Transverse colon (tissue), 4 donors: ENCODE measurements around the gene ARRDC3. TPM values are rescaled to one million over a fixed set of nuclear protein-coding genes. Genes with fewer than 3 reads are reported as not detected.

Experiments used
- DNase-seq: peaks from one replicate; pipeline ENCODE4 v3.0.0-alpha.2; 2019
- H3K27ac ChIP-seq, 4 donors: fragments of 200-600 bp; sonication (generic); 2 replicates each; pipeline ENCODE4 v1.5.1; 2016 to 2018; ENCODE audit warnings: inconsistent platforms in 4 of 4
- H3K27me3 ChIP-seq: fragments of 200-600 bp; sonication (generic); 2 replicates; pipeline ENCODE4 v1.5.1; 2017; ENCODE audit warnings: inconsistent platforms
- H3K36me3 ChIP-seq, 4 donors: fragments of 200-600 bp; sonication (generic); 2 replicates each; pipeline ENCODE4 v1.5.1; 2017 to 2019; ENCODE audit warnings: inconsistent platforms in 4 of 4
- H3K4me1 ChIP-seq, 4 donors: fragments of 200-600 bp; sonication (generic); 2 replicates each; pipeline ENCODE4 v1.5.1; 2017 to 2020; ENCODE audit warnings: inconsistent platforms in 4 of 4
- H3K4me3 ChIP-seq, 4 donors: fragments of 200-600 bp; sonication (generic); 1 replicate in 1 of 4; 2 replicates in 3 of 4; pipeline versions ENCODE4 v1.5.1 to v1.6.1; 2017 to 2019; ENCODE audit warnings: inconsistent platforms in 4 of 4
- H3K9me3 ChIP-seq, 2 donors: fragments of 200-600 bp; sonication (generic); 2 replicates each; pipeline ENCODE4 v1.5.1; 2017 to 2019; ENCODE audit warnings: inconsistent platforms in 2 of 2
- CTCF ChIP-seq, 5 experiments: fragments of 200-600 bp in 3 of 5; fragments of 450-650 bp in 2 of 5; sonication (generic) in 3 of 5; IDR thresholded peaks; 1 replicate in 2 of 5; 2 replicates in 3 of 5; pipeline ENCODE4 v1.5.1; 2016 to 2017; ENCODE audit warnings: antibody characterized with exemption in 5 of 5, inconsistent platforms in 3 of 5, mild to moderate bottlenecking in 2 of 5, moderate library complexity in 1 of 5
- EP300 ChIP-seq: sonication (generic); formaldehyde crosslinking; IDR thresholded peaks from one replicate; pipeline ENCODE4 v1.6.1; 2017; ENCODE audit warnings: antibody characterized with exemption, low read depth
- POLR2A ChIP-seq: fragments of 450-650 bp; IDR thresholded peaks from one replicate; pipeline ENCODE4 v1.6.1; 2016; ENCODE audit warnings: antibody characterized with exemption, mild to moderate bottlenecking, moderate library complexity
- POLR2AphosphoS5 ChIP-seq, 3 donors: sonication (generic); formaldehyde crosslinking; IDR thresholded peaks; one replicate each; pipeline ENCODE4 v1.6.1; 2016; ENCODE audit warnings: antibody characterized with exemption in 3 of 3
- WGBS, 2 donors: methylation state at CpG; one replicate each; pipeline ENCODE4 v1.1.5; 2018; ENCODE audit warnings: low coverage in 1 of 2; 5-methylcytosine and 5-hydroxymethylcytosine counted together
- in situ Hi-C, 4 donors: fragments of 200-750 bp; cut with MboI; loops; one replicate each; pipeline versions ENCODE4 v1.15.0 to v1.15.1; 2017; ENCODE audit warnings: low sequenced_read_pairs in 3 of 4, low pct_ligation_motif_present in 1 of 4, low pct_unique_long_range_greater_than_20kb in 1 of 4
- intact Hi-C: fragments of 100-400 bp; cut with DNase I; formaldehyde crosslinking; loops from one replicate; pipeline ENCODE4 v1.15.1; 2023; ENCODE audit warnings: low total_unique reads
- total RNA-seq, 4 donors: library from RNA; depleted of rRNA; stranded (reverse); fragments of >200 nt; gene quantifications; one replicate each; pipeline ENCODE4 v1.1.0, GENCODE V29; 2016

Gene ARRDC3
- total RNA-seq, 4 donors from 2014 or later, result 13.7 to 29.4 (median 27.5) TPM

DNA sequence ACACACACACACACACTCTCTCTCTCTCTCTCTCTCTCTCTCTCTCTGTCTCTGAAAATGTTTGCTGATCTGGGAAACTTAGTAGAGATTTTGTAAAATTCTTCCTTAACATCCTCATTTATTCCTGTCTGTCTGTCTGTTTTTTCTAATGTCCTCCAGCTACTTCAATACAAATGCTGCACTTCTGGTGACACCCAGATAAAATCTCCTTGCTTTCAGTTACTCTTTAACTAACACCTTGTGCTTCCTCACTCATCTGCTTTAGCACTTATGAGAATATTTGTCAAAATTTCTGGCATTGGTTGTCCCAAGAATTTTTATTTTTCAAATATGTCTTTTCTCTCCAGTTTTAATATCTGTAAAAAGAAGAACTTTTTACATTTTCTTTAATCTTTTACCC is 35.0 kb upstream of the ARRDC3 start:
- intact Hi-C loops, result no loop called here
- Histone ChIP-seq H3K27me3 (no peaks in the 10 kb centered on the region), H3K4me1 (peaks cover 0 to 10% (median 1%) of the 10 kb centered on the region in 4 donors), H3K4me3 (no peak overlapping the region), H3K36me3 (no peaks in the 10 kb centered on the region), H3K9me3 (no peaks in the 10 kb centered on the region), H3K27ac (no peak overlapping the region)
- TF ChIP-seq POLR2AphosphoS5 (IDR thresholded peaks at IDR 0.05) (no peak), POLR2A (no peak), EP300 (no peak), CTCF (IDR thresholded peaks at IDR 0.05) (no peak)
- in situ Hi-C loops, result loop anchor here in 2 of 4 donors (10.0 to 25.0 kb wide), 2 partner anchors 553 to 556 kb away; no protein-coding TSS in a partner anchor
- no peak for DNase-seq

DNA sequence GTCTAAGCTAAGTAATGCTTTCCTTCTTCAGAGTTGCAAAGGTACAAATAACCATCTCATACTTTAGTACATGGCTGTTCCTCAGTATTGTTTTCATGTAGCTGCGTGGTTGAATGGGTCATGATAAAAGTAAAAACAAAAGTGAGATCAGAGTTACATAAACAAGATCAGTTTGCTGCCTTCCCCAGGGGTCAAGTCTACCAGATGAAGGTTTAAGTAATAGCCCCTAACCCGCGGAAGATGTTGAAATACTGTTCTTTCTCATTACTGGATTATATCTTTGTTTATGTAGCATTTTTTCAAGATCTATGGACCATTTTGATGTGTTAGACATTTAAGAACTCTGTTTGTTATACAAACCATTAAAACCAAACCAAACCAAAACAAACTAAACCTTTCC is 34.1 kb upstream of the ARRDC3 start:
- Histone ChIP-seq H3K27me3 (no peaks in the 10 kb centered on the region), H3K4me3 (no peak overlapping the region), H3K36me3 (no peaks in the 10 kb centered on the region), H3K27ac (no peak overlapping the region), H3K4me1 (peaks cover 0 to 10% (median 1%) of the 10 kb centered on the region in 4 donors), H3K9me3 (no peaks in the 10 kb centered on the region)
- in situ Hi-C loops, result loop anchor here in 2 of 4 donors (10.0 to 25.0 kb wide), 2 partner anchors 552 to 555 kb away; no protein-coding TSS in a partner anchor
- DNase-seq, result no peak
- TF ChIP-seq POLR2AphosphoS5 (IDR thresholded peaks at IDR 0.05) (no peak), CTCF (IDR thresholded peaks at IDR 0.05) (no peak), EP300 (no peak), POLR2A (no peak)
- 60 to 76% methylated on average over 3 of the region's 3 CpGs for WGBS, 2 donors
- intact Hi-C loops, result no loop called here

GRCh38 chr5:91416491-91416890 is 33.4 kb upstream of the ARRDC3 start:
- no peak for TF ChIP-seq POLR2A
- TF ChIP-seq CTCF (IDR thresholded peaks at IDR 0.05), result no peak
- no peak for TF ChIP-seq POLR2AphosphoS5 (IDR thresholded peaks at IDR 0.05)
- TF ChIP-seq EP300, result no peak
- Histone ChIP-seq H3K4me1 (peaks cover 0 to 10% (median 1%) of the 10 kb centered on the region in 4 donors), H3K4me3 (no peak overlapping the region), H3K27ac (no peak overlapping the region), H3K9me3 (no peaks in the 10 kb centered on the region), H3K27me3 (no peaks in the 10 kb centered on the region), H3K36me3 (no peaks in the 10 kb centered on the region)
- DNase-seq, result no peak
- intact Hi-C loops (no loop called here), in situ Hi-C loops (loop anchor here in 2 of 4 donors (10.0 to 25.0 kb wide), 2 partner anchors 552 to 554 kb away; no protein-coding TSS in a partner anchor)
- WGBS, 2 donors, result 96 to 97% methylated on average over 2 of the region's 2 CpGs

DNA sequence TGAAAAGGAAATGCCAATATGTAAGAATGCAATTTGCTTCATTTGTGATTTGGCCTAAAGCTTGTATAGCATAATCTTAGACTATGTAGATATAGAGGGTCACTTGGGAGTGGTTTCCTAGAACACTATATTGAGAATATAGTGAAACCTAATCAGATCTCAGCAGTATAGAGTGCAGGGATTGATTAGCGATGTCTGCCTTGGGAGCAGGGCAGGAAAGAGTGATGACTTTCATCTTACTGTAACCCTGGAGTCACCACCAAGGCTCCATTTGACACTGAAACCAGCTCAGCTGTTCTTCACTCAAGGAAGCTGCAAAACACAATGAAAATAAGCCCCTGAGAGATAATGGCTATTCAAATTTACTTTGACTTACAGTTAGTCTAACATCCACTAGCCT is 26.2 kb upstream of the ARRDC3 start:
- intact Hi-C loops, result no loop called here
- Histone ChIP-seq H3K27ac (no peak overlapping the region), H3K36me3 (no peaks in the 10 kb centered on the region), H3K4me1 (peaks cover 0 to 7% (median 0%) of the 10 kb centered on the region in 4 donors), H3K9me3 (no peaks in the 10 kb centered on the region), H3K4me3 (no peak overlapping the region), H3K27me3 (no peaks in the 10 kb centered on the region)
- DNase-seq, result no peak
- in situ Hi-C loops, result loop anchor here in 1 of 4 donors (25.0 kb wide), 1 partner anchor 547 kb away; no protein-coding TSS in a partner anchor
- TF ChIP-seq EP300 (no peak), POLR2AphosphoS5 (IDR thresholded peaks at IDR 0.05) (no peak), POLR2A (no peak), CTCF (IDR thresholded peaks at IDR 0.05) (no peak)
- WGBS, 2 donors, result 91% methylated on average over 1 of the region's 1 CpG; no CpG with 5 or more reads in 1 of the 2 donors
